NCI-H1694 treated with DMSO at 0.1 percent for 48 hours (cell line): ENCODE results near the gene RNF148.

ENCODE experiments used
- DNase-seq: peaks from one replicate; lab custom pipeline; 2025; lab: John Stamatoyannopoulos, UW

RNF148 gene, protein sequence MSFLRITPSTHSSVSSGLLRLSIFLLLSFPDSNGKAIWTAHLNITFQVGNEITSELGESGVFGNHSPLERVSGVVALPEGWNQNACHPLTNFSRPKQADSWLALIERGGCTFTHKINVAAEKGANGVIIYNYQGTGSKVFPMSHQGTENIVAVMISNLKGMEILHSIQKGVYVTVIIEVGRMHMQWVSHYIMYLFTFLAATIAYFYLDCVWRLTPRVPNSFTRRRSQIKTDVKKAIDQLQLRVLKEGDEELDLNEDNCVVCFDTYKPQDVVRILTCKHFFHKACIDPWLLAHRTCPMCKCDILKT

DNA sequence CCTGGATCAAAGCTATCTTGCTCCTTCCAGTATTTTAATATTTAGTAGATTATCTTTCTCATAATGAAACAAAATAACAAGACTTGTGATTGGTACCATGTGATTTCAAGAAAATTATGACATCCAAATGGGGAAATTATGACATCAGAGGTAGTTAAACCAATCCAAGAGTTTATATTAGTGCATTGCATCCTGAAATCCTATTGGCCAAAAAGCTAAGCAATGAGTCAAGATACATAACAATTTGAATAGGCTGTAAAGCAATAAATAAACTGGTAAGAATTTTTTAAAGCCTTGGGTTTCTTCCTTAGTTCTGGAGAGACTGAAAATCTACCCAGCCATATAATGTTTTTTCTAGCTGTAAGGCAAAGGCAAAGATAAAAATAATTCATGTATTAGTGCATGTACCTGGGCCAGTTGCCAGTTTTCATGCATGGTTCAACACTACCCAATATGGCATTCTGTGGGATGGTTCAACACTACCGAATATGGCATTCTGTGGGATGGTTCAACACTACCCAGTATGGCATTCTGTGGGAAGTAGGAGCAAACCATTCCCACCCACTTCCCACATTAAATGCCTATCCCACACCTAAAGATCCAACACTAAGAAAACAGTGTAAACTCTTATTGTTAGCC is at the start of gene RNF148:
TSS of gene RNF148 (minus strand) at position 51 of the 639 bp plus-strand sequence. CDS start 172 bp downstream, outside the sequence.
- DNase-seq = no peak

DNA sequence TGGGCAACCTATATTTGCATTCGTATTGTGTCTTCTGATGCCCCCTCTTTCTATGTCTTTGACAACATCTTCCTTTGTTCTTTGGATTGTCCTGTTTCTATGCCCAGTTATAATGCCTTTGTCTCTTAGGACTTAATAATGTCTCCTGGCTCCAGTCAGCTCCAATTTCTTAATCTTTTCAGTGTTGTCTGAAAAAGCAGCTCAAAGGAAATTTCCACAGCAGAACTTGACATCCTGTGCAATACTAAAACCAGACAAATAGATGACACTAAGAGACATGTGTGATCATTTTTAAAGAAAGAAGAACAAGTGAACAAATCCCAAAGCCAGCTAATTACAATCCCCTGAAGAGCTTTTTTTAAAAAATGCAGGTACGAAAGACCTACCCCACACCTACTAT is 47.7 kb upstream of the RNF148 start:
- DNase-seq = no peak

DNA sequence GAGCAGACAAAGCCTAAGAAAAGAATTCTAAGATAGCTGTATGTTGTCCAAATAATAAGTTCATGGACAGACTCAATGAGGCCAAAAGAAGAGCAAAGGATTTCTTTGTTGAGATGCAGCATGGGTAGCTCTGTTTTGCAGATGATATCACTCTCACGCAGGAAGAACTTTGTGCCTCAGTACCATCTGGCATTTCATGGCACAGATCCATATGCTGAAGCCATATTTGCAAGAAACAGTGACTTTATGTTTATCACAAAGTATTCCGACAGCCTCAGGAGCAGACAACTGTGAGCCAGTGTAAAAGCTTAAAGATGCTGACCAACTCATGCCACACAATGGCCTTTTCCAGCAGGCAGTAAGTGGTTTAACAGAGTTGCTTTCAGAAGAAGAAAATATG is 45.5 kb upstream of the RNF148 start:
- DNase-seq = peak; percentile 60

DNA sequence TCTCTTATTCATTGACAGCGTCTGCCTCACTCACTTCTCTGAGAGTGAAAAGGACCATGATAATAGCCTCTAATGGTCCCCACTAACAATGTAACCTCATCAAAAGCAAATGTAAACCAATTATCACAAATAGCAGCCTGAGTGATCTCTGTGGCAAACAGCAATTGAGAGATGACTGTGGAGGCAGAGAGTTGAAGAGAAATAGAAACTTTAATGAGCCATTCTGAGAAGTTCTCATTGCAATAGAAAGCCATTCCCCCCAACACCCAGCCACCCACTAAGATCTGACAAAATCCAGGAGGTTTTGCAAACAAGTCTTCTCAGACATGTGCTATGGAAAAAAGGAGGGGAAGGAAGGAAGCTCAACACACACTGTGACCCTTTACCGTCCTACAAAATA is 44.2 kb upstream of the RNF148 start:
- no peak for DNase-seq

DNA sequence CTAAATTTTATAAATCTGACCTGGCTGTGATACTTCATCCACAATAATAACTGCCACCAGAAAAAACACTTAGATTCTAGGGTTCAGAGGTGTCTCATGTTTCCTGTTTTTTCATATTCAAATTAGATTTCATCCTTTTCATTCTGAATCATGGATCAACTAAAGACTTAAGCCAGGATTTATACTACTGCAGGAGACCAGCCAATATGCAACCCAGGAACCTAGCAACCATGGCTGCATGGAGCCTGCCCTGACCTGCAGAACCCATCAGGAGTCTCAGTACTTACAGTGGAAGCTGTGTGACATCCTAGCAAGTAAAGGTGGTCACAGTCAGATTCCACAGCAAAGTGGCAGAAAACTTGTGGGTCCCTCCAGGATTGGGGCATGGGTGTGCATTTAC is 40.5 kb upstream of the RNF148 start:
- DNase-seq = no peak

DNA sequence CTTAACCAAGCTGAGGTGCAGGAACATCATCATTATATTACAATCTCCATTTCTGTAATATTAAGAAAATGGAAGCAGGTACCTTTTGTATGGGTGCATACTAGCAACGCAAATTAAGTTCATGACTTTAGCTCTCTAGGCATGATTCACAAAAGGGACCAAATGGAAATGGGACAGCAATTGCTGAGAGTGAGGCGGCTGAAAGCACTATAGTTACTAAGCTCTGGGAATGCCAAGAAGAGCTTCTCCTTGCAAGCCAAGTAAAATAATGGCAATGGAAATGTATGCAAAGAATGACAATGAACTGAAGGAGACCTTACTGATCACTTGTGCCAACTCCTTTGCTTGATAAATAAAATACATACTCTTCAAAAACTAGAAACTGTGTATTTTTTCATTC is 36.2 kb upstream of the RNF148 start:
- DNase-seq = no peak

DNA sequence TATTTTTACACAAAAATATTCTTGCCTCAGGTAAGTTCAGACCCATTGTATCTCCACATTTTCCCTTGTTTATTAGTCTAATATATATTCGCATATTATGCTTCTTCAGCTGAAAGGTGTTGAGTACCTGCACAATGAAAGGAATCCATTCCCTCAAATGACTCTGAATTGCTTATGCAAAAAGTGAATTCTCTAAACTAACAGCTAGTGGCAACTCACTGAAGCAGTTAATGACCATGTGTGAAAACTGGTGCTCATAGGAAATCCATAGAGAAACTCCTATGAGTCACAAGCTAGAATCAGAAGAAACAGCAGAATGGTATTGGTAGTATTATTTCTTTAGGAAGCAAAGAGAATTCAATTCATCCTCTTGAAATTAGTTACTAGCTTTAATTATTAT is 33.5 kb upstream of the RNF148 start:
- DNase-seq = peak; percentile 10

DNA sequence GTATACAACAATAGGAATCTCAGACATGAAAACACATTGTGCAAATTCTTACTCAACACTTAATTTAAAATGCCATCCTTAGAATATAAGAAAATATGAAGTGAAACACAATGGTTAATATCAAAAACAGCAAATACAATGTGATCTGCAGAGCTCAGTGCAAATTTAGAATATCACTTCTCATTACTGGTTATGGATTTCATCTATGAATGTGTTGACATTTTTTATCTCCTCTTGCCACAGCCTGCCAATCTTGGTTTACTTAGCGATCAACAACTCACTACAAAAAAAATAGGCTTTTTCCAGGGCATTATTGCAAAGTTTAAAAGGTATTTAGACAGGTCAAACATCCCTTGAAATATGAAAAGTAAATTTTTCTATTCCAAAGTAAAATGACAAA is 25.0 kb upstream of the RNF148 start:
- DNase-seq = no peak

DNA sequence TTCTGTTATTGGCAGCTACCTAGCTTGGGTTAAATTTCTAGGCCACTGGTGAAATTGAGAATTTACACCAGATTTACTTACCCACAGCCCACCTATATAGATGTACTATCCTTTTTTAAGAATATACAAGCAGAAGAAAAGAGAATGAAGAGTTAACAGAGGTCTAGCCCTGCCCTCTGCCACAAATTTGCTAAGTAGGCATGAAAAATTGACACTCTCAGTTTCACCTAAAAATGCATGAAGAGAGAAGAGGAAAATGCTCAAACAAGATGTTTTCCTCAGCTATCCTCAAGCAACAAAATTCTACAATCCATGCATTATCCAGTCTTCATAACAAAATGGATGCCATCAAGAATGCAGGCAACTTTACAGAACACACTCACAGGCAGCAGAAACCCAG is 24.6 kb upstream of the RNF148 start:
- DNase-seq = no peak

DNA sequence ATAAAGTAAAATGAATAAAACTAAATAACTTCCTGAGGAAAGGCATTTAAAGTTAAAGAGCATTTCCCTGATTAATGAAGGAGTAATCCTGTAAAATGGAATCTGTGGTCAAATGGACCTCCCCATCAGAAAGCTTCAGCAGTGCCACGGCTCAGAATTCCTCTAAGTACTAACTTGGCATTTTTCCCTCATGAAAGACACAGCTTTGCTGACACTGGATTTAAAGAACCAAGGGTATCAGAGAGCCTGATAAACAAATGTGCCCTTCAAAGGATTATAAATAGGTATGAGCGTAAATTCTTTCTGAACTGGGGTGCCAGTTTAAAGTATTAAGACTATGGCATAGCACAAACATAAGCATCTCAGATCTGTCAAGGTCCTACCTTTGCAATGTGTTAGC is 24.2 kb upstream of the RNF148 start:
- no peak for DNase-seq

DNA sequence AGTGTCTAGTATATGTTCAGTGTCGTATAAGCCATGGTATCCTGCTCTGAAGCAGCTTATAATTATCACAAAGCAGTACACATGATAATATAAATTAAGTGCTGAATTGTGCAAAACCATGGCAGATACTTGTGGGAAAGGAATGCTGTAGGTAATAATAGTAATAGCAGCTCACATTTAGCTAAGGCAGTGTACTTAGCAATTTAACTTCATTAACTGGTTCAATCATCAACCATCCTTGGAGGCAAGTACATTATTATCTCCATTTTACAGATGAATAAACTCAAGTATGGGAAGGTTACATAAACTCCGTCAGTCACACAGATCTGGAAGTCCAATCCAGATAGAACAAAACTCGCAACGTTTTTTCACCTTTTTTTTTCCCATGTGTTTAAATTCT is 21.6 kb upstream of the RNF148 start:
- DNase-seq = no peak

DNA sequence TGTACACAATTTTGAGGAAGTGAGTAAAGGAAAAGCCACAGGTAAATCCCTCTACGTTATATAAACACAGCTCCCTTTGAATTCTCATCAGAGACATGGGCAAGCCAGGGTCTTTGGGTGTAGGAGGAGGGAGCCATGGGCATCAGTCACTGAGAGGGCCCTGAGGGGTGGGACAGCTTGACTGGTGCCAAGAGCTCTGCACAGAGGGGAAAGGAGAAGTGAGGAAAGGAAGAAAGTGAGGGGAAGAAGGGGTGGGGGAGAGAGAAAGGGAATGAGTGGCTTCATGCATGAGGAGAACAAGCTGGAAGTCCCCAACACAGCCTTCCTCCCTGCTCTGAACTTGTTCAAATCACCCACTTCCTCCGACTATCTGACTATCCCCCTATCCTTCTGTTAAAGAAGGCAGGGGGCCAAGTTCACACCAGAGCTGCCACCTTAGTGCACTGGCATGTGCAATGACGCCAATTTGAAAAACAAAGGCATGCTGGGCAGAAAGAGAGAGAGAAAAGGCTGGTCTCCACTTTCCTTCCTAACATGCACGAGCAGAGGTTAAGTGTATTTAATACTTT is 16.4 kb upstream of the RNF148 start:
- no peak for DNase-seq

DNA sequence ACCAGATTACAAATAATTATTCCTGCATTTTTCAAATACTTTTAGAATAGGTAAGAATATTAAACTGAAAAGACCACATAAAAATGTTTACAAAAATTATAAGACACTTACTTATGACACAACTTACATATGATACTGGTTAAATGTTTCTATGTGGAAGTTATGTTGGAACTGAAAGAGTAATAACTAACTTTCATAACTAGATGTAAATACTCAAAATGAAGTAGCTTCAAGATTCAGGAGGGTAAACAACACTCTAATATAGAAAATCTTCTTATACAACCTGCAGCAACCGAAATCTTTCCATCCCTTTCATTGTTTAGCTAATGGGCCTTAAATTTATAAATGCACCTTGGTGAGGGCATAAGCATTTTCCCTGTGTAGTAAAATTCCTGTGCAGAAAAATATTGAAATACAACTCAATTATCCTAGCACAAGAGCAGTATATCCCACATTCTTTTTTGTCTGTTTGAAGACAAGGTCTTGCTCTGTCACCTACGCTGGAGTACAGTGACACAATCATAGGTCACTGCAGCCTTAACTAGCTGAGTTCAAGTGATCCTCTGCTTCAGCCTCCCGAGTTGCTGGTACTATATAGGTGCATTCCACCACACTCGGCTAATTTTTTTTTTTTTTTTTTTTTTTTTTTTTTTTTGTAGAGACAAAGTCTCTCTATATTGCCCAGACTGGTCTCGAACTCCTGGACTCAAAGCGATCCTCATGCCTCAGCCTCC is 14.8 kb upstream of the RNF148 start:
- DNase-seq = no peak

DNA sequence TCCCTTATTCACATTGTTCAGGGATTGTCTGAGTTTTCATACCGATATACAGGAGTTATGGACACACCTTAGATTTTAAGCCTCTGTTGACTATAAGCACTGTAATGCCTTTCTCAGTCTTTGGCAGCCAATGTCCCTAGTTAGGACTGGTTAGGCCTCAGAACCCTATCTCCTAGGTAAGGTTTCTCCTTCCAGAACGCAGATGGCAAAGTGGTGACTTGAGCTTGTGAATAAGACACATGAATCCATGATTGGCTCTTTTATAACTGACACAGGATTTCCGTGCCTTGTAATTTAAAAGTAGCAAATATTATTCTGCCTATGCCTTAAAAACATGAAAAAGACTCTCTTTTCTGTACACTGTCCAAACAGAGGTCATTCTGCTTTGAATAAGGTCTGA is 12.5 kb upstream of the RNF148 start:
- DNase-seq = no peak

DNA sequence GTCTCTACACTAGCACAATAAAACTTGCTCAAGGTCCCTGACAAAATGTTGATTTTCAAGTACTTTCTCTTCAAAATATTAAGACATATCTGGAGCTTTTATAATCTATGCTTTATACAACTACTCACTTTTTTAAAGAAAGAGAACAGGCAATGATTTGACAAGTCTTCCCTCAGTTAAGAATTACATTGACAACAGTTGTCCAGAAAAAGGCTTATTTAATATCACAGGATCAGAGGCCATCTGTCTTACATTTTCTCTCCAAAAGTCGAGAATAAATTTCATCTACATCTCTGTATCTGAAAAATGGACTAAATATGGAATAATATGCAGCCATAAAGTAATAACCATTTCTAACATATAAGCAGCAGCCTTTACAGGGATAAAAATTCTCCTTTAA is 8.2 kb upstream of the RNF148 start:
- no peak for DNase-seq

DNA sequence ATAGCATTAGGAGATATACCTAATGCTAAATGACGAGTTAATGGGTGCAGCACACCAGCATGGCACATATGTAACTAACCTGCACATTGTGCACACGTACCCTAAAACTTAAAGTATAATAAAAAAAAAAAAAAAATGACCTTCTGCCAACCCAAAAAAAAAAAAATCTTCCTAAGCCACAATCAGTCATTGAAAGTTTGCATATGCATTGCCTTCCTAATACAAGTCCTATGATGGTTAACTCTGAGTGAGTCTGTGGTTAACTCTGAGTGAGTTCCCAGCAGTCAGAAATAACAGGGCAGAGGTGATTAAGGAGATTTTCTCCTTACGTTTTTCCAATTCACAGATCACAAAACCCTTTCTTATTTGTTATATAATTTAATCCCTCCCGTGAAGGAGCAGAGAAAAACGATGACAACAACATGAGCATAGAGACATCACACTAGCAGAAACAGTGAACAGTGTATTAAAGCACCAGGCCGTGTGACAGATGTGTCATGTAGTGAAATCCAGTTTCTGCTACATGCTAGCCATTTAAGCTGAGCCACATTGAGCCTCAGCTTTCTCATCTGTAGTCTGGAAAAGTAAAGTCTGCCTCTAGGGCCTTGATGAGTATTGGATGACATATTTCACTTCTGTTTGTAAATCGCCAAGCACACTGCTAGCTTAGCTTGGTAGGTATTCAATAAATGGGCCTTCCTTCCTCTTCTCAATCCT is 7.4 kb upstream of the RNF148 start:
- DNase-seq = no peak

DNA sequence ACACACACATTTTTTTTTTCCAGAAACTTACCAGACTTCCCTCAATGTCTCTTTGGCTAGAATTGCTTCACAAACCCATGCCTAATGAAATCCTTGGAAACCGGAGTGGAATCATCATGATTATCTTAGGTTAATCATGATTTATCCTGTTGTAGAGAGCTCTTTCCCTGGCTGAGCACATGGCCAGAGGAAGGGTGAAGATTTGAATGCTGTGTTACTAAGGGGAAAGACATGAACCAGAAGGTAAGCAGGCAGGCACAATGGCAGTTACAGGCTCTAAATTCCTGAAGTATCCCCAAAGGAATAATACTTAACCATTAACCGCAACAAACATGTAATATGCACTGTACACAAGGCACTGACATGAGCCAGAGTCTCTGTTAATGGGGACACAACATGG is 4.1 kb upstream of the RNF148 start:
- no peak for DNase-seq

DNA sequence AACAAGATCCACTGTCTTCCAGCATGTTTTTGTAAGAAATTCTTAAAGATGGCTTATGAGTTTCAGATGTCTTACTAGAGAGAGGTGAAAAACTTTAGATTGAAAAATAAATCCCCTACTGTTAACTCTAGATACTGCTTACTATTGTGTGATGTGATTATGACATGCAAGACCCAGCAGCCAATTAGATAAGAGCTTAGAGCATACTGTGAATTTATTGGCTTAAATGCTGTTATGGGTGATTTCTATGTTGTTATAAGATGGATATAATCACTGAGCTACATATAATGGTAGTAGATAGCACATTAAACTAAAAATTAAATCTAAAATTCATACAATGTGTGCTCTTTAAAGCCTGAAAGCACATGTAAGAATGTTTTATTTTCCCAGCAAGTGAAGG is 3.7 kb downstream of the RNF148 start, which contains the start of gene RNF133:
TSS of gene RNF133 (minus strand) at position 101 of the 400 bp plus-strand sequence. CDS start 199 bp downstream, outside the sequence.
- DNase-seq = no peak

DNA sequence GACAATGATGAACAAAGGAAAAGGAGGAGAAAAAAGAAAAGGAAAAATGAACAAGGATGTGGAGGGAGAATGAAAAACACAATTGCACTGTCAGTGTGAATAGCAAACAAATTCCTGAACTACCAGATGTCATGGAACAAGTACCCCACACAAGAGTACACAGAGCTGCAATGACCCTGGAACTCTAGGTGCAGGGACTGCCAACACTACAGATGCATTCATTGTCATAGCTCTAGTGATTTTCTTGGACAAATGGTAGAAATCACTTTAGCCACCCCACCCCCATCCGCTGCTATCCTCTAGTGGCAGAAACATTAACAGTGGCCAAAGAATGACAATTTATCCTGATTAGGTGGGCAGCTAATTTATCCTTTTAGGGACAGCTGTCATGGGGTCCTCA is 6.9 kb downstream of the RNF148 start:
- DNase-seq = no peak

DNA sequence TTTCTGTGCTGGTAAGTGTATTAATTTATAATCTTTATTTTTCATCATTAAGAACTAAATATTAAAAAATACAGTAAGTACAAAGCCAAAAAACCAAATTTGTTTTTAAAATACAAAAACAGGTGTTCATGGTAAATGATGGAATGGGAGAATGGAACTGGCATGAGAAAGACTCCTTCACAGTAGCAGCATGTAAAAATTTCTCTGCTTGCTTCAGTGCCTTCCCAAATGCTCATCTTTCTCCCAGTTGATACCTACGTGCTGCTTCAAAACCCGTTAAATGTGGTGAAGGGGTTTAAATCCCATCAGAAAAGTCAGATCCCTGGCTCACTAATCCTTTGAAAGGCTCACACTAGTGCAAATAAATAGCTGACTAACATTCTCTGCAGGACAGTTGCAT is 8.0 kb downstream of the RNF148 start:
- no peak for DNase-seq

DNA sequence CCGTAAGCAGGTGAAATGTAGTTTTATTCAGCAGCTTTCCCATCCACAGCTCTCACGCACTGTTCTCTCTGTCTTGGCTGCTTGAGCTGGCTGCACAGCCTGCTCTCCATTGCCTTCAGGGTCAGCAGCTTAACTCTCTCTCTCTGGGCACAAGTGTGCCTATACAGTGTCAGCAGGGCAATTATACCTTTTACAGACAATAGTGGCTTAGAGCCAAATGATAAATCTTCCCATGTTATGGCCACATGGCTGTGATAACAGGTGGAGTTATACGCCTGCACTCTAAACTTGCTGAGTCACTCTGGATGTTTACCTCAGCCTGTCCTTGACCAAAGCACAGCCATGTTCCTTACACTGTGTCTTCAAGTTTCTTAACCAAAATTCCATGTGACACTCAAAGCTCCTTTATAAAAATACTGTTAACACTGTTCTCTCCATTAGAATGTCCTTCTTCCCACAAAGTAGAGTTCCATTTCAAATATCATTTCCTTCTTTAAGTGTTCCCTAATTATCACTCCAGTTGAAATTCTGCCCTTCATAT is 9.9 kb downstream of the RNF148 start:
- DNase-seq = no peak
